Osteoblast (primary cell): ENCODE results near the gene OR2K2. TPM values are rescaled to one million over a fixed set of nuclear protein-coding genes. Genes with fewer than 3 reads are reported as not detected.

Experiments
- DNase-seq: peaks from one replicate; pipeline ENCODE4 v3.0.0; 2011; ENCODE audit warnings: low spot score, mixed read lengths; ENCODE audit not compliant: insufficient read length; ENCODE audit errors: missing footprints
- H2AFZ ChIP-seq: 2 replicates; pipeline ENCODE4 v1.6.0; 2011; ENCODE audit warnings: mild to moderate bottlenecking, low read length
- H3K27ac ChIP-seq: 2 replicates; pipeline ENCODE4 v1.5.1; 2011; ENCODE audit warnings: mild to moderate bottlenecking, low read depth, low read length, moderate library complexity
- H3K27me3 ChIP-seq: 2 replicates; pipeline ENCODE4 v1.6.0; 2012; ENCODE audit warnings: mild to moderate bottlenecking, control low read depth, inconsistent platforms, low read length, moderate library complexity; ENCODE audit not compliant: insufficient read depth
- H3K36me3 ChIP-seq: 2 replicates; pipeline ENCODE4 v1.5.1; 2011; ENCODE audit warnings: mild to moderate bottlenecking, low read length, control low read depth, moderate library complexity; ENCODE audit not compliant: insufficient read depth
- H3K4me1 ChIP-seq: 2 replicates; pipeline ENCODE4 v1.5.1; 2011; ENCODE audit warnings: mild to moderate bottlenecking, low read length, control low read depth, moderate library complexity; ENCODE audit not compliant: insufficient read depth
- H3K4me2 ChIP-seq: 2 replicates; pipeline ENCODE4 v1.6.0; 2011; ENCODE audit warnings: mild to moderate bottlenecking, low read length; ENCODE audit not compliant: insufficient read depth
- H3K4me3 ChIP-seq: fragments of 200-600 bp; sonication (generic); 3 replicates; pipeline ENCODE4 v1.5.1; 2012; ENCODE audit warnings: mild to moderate bottlenecking, low read length, inconsistent platforms; ENCODE audit not compliant: insufficient read depth
- H3K79me2 ChIP-seq: 2 replicates; pipeline ENCODE4 v1.6.0; 2012; ENCODE audit warnings: mild to moderate bottlenecking, low read length, control low read depth, inconsistent platforms; ENCODE audit not compliant: insufficient read depth
- H3K9me3 ChIP-seq: 2 replicates; pipeline ENCODE4 v1.5.1; 2011; ENCODE audit warnings: low read depth, low read length, control low read depth
- H4K20me1 ChIP-seq: 2 replicates; pipeline ENCODE4 v1.6.0; 2012; ENCODE audit warnings: mild to moderate bottlenecking, low read length, control low read depth; ENCODE audit not compliant: insufficient read depth
- total RNA-seq: library from RNA; depleted of rRNA; stranded (reverse); fragments of >200 nt; gene quantifications from 2 replicates; pipeline ENCODE4 v1.2.3, GENCODE V29; 2012
- TF ChIP-seq, protein P1 (sequence below): IDR thresholded peaks from 2 replicates; pipeline ENCODE4 v1.5.1; 2011; ENCODE audit warnings: mild to moderate bottlenecking, low read depth, low read length, moderate library complexity; ENCODE audit errors: extremely low read depth

Gene OR2K2
- total RNA-seq, 1 donor = not detected

DNA sequence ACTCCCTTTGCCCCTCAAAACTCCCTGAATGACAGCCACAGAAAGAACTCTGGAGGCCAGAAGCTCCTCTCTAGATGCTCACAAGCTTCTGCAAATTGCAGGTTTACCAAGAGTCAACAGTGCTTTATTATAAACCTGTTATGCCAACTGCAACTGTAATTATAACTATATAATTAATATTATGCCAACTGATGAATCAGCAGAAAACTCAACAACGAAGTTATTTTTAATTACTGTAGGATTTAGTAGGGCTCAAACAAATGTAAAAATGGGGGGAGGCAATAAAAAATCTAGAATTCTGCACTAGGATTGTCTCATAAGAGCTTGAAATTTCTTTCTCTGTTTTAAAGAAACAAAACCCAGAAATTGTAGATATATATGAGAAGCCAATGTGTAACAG is 37.0 kb upstream of the OR2K2 start:
- H3K4me3 ChIP-seq = no peak overlapping the region
- no peaks in the 10 kb centered on the region for H3K79me2 ChIP-seq
- H3K4me2 ChIP-seq = no peak overlapping the region
- H3K4me1 ChIP-seq = no peaks in the 10 kb centered on the region
- no peaks in the 10 kb centered on the region for H4K20me1 ChIP-seq
- no peak overlapping the region for H3K27ac ChIP-seq
- H2AFZ ChIP-seq = no peak overlapping the region
- DNase-seq = no peak
- TF ChIP-seq, protein P1, sequence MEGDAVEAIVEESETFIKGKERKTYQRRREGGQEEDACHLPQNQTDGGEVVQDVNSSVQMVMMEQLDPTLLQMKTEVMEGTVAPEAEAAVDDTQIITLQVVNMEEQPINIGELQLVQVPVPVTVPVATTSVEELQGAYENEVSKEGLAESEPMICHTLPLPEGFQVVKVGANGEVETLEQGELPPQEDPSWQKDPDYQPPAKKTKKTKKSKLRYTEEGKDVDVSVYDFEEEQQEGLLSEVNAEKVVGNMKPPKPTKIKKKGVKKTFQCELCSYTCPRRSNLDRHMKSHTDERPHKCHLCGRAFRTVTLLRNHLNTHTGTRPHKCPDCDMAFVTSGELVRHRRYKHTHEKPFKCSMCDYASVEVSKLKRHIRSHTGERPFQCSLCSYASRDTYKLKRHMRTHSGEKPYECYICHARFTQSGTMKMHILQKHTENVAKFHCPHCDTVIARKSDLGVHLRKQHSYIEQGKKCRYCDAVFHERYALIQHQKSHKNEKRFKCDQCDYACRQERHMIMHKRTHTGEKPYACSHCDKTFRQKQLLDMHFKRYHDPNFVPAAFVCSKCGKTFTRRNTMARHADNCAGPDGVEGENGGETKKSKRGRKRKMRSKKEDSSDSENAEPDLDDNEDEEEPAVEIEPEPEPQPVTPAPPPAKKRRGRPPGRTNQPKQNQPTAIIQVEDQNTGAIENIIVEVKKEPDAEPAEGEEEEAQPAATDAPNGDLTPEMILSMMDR = no peak
- no peaks in the 10 kb centered on the region for H3K9me3 ChIP-seq
- no peaks in the 10 kb centered on the region for H3K27me3 ChIP-seq
- H3K36me3 ChIP-seq = peaks cover 84% of the 10 kb centered on the region

DNA sequence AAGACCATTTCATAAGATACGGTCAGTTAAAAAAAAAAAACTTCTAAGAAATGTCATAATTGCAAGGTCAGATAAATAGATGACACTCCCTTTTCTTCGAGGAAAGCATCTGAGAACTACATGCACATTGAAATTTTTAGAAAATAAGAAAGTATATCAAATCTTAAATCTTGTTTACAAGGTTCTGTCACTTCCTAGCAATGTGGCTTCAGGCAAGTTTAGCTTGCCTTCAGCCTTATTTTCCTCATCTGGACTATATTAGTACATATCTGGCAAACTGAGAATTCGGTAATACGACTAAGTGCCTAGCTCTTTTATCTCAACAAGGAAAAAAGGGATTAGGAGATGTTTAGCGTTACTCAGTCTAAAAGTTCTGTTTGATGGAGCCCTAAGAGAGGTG is 32.5 kb upstream of the OR2K2 start:
- H3K79me2 ChIP-seq = no peaks in the 10 kb centered on the region
- TF ChIP-seq, protein P1 = no peak
- H2AFZ ChIP-seq = no peak overlapping the region
- H3K27ac ChIP-seq = no peak overlapping the region
- H3K36me3 ChIP-seq = peaks cover 45% of the 10 kb centered on the region
- no peaks in the 10 kb centered on the region for H4K20me1 ChIP-seq
- no peaks in the 10 kb centered on the region for H3K27me3 ChIP-seq
- no peaks in the 10 kb centered on the region for H3K9me3 ChIP-seq
- no peak for DNase-seq
- H3K4me3 ChIP-seq = no peak overlapping the region
- H3K4me2 ChIP-seq = no peak overlapping the region
- no peaks in the 10 kb centered on the region for H3K4me1 ChIP-seq

DNA sequence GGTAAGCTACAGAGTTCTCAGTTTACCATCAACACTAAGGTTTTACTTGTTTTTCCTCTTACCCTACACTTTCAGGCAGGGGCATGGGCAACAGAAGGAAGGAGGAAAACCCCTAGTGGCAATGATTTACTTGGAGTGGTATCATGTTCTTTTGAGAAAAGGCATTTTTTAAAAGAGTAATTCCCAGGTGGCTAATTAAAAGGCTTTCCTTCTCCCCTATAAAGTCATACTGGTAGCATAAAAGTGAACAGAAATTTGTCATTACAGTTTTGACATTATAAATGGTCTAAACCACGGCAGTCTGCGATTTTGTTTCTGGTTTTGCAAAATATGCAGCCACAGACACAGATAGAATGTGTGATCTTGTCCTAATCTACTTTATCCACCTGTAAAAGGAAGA is 30.9 kb upstream of the OR2K2 start:
- Histone ChIP-seq H3K27ac (no peak overlapping the region), H3K4me1 (peaks cover 11% of the 10 kb centered on the region), H3K36me3 (peaks cover 35% of the 10 kb centered on the region), H3K27me3 (no peaks in the 10 kb centered on the region), H3K4me2 (no peak overlapping the region), H3K9me3 (no peaks in the 10 kb centered on the region), H3K79me2 (no peaks in the 10 kb centered on the region), H2AFZ (no peak overlapping the region), H3K4me3 (no peak overlapping the region), H4K20me1 (no peaks in the 10 kb centered on the region)
- no peak for DNase-seq
- TF ChIP-seq, protein P1 = no peak

DNA sequence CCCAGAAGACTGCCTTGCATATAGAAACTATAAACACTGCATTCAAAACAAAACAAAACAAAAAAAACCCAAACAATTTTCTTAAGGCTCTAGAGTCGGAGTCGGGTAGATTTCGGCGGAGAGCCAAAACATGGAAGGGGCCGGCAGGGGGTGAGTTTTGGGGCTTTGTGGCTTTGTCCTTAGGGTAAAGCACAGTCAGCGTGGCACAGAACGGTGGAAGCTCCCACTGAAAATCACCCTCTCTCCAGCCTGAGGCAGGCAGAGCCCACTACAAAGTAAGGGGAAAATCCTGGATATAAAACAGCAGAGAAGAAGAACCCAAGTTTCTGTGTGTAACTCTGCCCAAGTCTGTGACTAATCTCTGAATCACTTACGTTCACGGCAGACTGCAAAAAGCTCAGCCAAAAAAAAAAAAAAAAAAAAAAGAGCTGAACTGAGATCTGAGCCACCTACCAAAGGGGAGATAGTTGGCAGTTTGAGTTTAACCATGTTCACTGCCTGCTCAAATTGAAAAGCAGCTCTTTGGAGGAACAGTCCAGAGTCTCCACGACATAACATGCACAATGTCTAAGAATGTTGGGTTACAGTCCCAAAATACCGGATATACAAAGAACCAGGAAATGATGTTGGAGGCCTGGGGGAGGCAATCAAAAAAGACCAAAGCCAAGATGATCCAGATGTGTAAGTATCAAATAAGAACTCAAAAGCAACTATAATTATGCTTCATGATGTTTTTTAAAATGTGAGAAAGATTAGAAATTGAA is 26.6 kb upstream of the OR2K2 start:
- TF ChIP-seq, protein P1 = no peak

More for the DNA sequence above, 26.6 kb upstream of the OR2K2 start:
- H4K20me1 ChIP-seq = no peaks in the 10 kb centered on the region
- H2AFZ ChIP-seq = peak overlapping the region; percentile 53
- peaks cover 14% of the 10 kb centered on the region for H3K4me1 ChIP-seq
- H3K79me2 ChIP-seq = no peaks in the 10 kb centered on the region
- H3K4me3 ChIP-seq = peak overlapping the region; percentile 69
- H3K4me2 ChIP-seq = peak overlapping the region; percentile 87
- H3K36me3 ChIP-seq = peaks cover 3% of the 10 kb centered on the region
- peak; percentile 77 for DNase-seq
- H3K9me3 ChIP-seq = no peaks in the 10 kb centered on the region
- no peaks in the 10 kb centered on the region for H3K27me3 ChIP-seq
- H3K27ac ChIP-seq = peak overlapping the region; percentile 71
